Omental fat pad (tissue), 4 donors: Measurements from ENCODE around the gene PLAAT4. TPM values are rescaled to one million over a fixed set of nuclear protein-coding genes. Genes with fewer than 3 reads are reported as not detected.

Experiments used
- ATAC-seq: fragments of 150-250 bp; one replicate; pipeline ENCODE4 v1.9.1; 2016; ENCODE audit warnings: mild to moderate bottlenecking, moderate library complexity; ENCODE audit not compliant: low FRiP score
- DNase-seq: peaks from one replicate; pipeline ENCODE4 v3.0.0-alpha.2; 2019; ENCODE audit warnings: low spot score
- CTCF ChIP-seq, 3 donors: fragments of 450-650 bp; IDR thresholded peaks; one replicate each; pipeline ENCODE4 v1.5.1; 2016 to 2017; ENCODE audit warnings: antibody characterized with exemption in 3 of 3, mild to moderate bottlenecking in 3 of 3, moderate library complexity in 2 of 3
- total RNA-seq, 4 donors: library from RNA; depleted of rRNA; stranded (reverse); fragments of >200 nt; gene quantifications; one replicate each; pipeline ENCODE4 v1.1.0, GENCODE V29; 2016

Gene PLAAT4
- total RNA-seq, 4 donors from 2014 or later: 26.3 to 91.2 (median 32.6) TPM

GRCh38 chr11:63589000-63589399, 52.4 kb downstream of the PLAAT4 start:
- DNase-seq: no peak
- ATAC-seq: no peak
- no peak for TF ChIP-seq CTCF (IDR thresholded peaks at IDR 0.05)

GRCh38 chr11:63590024-63590788, 53.6 kb downstream of the PLAAT4 start:
- ATAC-seq: no peak
- DNase-seq: no peak
- TF ChIP-seq CTCF (IDR thresholded peaks at IDR 0.05): no peak

- DNase-seq (no peak), ATAC-seq (no peak)
- TF ChIP-seq CTCF (IDR thresholded peaks at IDR 0.05): no peak
Observed at GRCh38 chr11:63592975-63593395, 56.4 kb downstream of the PLAAT4 start.

- no peak for TF ChIP-seq CTCF (IDR thresholded peaks at IDR 0.05)
- no peak for ATAC-seq
- no peak for DNase-seq
Observed at GRCh38 chr11:63595296-63595695, 58.7 kb downstream of the PLAAT4 start.

Other genes with a start within 250 kb of the PLAAT4 start
- gene SLC22A9, start 167.0 kb upstream of the PLAAT4 start, total RNA-seq: not detected
- 10 to 100 TPM; 12.0 to 54.3 (median 27.9) TPM for gene PLAAT5, start 45.6 kb upstream of the PLAAT4 start, total RNA-seq
- gene LGALS12, start 30.7 kb upstream of the PLAAT4 start, total RNA-seq: 10 to 100 TPM; 59.3 to 98.5 (median 78.3) TPM
- gene PLAAT2, start 26.6 kb downstream of the PLAAT4 start, total RNA-seq: under 1 TPM in 1 of 4 donors, not detected in 3; 0.65 TPM
- 100 to 1,000 TPM; 125 to 616 (median 260) TPM for gene PLAAT3, start 77.6 kb downstream of the PLAAT4 start, total RNA-seq
- 100 to 1,000 TPM in 1 of 4 donors, 10 to 100 TPM in 3; 84.4 to 100 (median 86.5) TPM for gene ATL3, start 134.6 kb downstream of the PLAAT4 start, total RNA-seq
- 100 to 1,000 TPM; 137 to 307 (median 193) TPM for gene RTN3, start 144.7 kb downstream of the PLAAT4 start, total RNA-seq
- 10 to 100 TPM; 10.7 to 18.3 (median 15.6) TPM for gene ZFTA, start 232.0 kb downstream of the PLAAT4 start, total RNA-seq